HG03571 (cell line): ENCODE results near the gene IQCF2.
"Not testable (repeated sequence)": the region's sequence is repeated elsewhere in the genome, so short reads cannot be mapped to it uniquely, and the experiment has no call there.

ENCODE experiments used
- ATAC-seq: cut with Tn5 transposase; IDR thresholded peaks from one replicate; pipeline ENCODE4 v1.9.1; 2021; ENCODE audit not compliant: unreplicated experiment

Gene IQCF2

DNA sequence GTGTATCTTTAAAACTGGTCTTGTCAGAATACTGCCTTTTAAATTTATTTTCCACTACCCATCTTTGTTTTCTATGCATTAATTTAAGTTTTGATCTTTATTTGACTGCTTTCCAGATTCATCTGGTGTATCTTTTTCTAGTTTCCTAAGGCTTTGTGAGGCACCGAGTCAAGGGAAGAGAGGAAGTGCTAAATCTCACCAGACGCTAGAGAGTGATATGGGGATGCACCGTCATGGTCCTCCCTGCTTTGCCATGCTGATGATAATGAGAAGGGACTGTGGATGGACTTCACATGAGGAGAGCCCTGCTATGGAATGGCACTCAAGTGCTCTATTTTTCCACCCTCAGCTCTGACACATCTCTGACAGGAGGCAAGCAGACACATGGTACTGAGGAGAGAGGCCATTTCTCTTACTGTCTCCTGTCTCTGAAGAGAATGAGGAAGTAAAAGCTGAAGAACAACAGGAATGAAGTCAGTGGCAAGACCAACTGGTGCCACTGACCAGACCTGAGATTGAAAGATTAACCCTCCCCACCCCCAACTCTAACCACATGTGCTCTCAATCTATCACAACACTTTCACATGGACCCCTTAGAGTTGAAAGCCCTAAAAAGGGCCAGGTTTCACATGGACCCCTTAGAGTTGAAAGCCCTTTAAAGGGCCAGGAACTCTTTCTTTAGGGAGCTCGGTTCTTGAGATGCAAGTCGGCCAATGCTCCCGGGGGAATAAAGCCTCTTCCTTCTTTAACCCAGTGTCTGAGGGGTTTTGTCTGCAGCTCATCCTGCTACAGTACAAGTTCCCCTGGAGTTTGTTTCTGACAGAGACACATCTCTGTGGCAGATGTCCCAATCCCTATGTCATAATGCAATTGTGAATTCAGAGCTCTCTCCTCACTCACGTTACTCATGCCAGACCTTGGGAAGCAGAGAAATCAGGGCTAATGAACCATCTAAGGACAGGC, at the start of gene IQCF2:
IQCF2 (plus strand) TSS at position 913 of the 963 bp plus-strand sequence. CDS start 52 bp downstream, outside the sequence.
- ATAC-seq: no peak

DNA sequence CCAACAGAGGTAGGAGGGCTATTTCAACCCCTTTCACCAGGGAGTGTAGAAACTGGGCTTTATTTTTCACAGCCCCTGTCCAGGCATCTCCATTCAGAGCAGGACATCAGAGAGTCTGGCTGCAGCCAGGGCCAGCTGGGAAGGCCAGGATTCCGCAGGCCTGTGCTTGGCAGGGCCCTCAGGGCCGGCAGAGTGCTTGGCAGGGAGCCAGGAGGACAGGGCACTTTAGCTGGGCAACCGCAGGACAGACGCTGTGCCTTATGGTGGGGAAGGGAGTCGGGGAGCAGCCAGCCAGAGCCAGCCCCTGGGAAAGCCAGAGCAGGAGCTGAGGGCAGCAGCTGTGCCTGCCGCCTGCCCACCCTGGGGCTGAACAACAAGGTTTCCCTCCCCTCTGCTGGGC, 47.9 kb upstream of the IQCF2 start:
- no peak for ATAC-seq

DNA sequence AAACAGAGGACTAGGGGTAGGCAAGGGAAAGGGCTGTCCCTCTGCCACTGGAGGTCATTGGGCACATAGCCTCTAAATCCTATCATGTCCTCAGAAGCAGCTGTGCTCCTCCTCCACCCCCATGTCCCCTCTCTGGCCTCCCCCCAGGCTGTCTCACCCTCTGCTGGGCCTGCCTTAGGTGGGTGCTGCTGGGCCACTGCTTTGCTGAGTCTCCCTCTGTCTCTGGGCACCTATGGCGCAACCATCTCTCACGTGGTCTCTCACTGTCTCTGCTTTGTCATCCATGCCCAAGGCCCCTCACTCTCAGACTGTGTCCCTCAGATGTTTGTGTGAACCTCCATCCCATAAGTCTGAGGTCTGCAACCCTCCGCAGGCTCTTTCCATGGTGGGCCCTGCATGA, 47.4 kb upstream of the IQCF2 start:
- ATAC-seq: no peak

DNA sequence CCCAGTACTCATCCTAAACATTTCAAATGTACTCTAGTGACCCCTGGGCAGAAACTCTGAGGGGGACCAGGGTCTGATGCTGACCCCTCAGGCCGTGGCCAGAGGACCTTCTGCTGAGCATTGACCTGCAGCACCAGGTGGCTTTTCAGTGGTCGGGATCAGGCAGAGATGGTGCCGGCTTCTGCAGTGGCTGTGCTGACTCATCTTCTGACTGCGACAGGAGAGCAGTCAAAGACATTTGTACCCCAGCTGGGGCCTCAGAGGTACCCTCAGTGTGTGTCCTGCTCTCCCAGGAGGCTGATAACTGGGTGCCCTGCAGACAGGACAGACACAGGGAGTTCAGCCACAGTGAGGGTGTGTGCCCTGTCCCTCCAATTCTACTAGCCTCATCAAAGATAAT, 45.8 kb upstream of the IQCF2 start:
- no peak for ATAC-seq

DNA sequence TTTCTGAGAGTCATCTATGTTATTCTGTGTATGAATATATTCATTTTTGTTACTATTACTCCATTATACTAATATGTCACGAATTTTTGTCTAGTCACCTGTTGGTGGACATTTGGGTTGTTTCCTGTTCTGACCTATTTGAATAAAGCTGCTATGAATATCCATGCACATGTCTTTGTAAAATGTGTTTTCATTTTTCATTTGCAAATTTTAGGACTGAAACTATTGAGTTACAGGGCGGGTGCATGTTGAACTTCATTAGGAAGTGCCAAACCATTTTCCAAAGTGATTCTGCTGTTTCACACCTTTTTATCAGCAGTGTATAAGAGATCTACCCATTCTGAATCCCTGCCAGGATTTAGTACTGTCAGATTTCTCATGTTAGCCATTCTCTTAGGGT, 44.7 kb upstream of the IQCF2 start:
- ATAC-seq: no peak

DNA sequence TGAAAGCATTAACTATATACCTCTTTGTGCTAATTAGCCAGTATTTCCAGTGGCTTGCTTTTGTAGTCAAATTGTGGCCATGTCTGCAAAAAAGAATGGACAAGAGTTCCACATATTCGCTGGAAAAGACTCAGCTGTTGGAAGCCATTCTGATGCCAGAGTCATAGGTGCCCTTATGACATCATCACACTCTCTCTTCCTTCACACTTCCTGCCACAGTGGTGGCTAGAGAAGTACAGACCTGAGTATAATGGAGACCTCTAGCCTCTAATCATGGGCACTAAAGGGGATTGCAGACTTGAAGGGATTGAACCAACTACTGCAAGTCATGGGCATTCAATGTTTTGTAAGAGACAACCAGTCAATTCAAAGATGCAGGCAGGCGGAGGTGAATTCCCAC, 44.0 kb upstream of the IQCF2 start:
- ATAC-seq: no peak

DNA sequence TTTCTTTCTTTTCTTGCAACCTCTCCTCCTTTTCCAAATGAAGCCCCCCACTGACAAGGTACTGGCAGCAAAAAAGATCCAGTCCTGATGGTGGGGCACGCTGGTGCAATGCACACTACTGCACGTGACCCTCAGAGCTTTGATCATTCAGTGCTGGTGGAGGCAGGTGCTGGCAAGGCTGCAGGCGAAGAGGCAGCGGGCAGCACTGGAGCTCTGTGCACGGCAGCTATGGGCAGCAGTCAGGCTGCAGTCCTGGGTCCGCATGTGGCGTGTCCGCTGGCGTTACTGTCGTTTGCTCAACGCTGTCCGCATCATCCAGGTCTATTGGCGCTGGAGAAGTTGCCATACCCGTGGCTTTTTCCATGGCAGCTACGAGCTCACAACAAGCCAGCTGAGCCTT, 42.3 kb upstream of the IQCF2 start:
- no peak for ATAC-seq

DNA sequence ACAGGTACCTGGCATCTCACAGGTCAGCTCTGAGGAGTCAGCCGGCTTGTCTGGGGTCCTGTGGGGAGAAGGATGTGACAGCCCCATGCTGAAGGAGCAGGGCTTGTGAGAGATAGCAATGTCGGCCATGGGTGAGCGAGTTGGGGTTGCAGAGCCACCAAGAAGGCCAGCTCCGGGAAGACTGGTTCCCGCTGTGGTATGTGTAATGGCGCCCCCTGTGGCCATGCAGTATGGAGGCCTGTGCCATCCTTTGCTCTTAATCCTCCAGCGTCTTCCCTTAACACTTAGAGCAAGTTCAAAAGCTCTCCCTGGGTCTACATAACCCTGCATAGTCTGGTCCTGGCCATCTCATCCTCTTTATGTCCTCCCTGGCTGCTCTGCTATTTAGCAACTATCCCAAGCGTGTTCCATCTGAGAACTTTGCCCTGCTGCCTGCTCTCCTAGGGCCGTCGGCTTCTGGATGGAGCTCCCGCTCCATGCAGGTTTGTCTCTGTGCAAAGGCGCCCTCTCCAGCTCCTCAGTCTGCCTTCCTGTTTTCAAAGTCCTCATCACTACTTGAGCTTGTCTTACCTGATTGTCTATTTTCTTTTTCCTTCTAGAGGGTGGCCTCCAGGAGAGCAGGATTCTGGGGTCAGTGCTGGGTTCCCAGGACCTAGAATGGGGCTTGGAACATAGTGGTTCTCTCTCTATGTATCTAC, 41.6 kb upstream of the IQCF2 start:
- ATAC-seq: no peak

DNA sequence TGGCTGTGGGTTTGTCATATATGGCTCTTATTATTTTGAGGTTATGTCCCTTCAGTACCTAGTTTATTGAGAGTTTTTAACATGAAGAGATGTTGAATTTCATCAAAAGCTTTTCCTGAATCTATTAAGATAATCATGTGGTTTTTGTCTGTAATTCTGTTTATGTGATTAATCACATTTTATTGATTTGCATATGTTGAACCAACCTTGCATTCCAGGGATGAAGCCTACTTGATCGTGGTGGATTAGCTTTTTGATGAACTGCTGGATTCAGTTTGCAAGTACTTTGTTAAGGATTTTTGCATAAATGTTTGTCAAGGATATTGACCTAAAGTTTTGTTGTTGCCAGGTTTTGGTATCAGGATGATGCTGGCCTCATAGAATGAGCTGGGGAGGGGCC, 33.1 kb upstream of the IQCF2 start:
- ATAC-seq: no peak

DNA sequence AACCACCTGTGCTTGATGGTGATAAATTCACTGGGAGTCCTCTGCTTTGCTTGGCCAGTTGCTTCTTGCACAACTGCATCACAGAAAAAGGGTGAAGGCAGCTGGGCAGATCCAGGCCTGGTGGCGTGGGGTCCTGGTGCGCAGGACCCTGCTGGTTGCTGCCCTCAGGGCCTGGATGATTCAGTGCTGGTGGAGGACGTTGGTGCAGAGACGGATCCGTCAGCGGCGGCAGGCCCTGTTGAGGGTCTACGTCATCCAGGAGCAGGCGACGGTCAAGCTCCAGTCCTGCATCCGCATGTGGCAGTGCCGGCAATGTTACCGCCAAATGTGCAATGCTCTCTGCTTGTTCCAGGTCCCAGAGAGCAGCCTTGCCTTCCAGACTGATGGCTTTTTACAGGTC, 31.1 kb upstream of the IQCF2 start:
- ATAC-seq: no peak

DNA sequence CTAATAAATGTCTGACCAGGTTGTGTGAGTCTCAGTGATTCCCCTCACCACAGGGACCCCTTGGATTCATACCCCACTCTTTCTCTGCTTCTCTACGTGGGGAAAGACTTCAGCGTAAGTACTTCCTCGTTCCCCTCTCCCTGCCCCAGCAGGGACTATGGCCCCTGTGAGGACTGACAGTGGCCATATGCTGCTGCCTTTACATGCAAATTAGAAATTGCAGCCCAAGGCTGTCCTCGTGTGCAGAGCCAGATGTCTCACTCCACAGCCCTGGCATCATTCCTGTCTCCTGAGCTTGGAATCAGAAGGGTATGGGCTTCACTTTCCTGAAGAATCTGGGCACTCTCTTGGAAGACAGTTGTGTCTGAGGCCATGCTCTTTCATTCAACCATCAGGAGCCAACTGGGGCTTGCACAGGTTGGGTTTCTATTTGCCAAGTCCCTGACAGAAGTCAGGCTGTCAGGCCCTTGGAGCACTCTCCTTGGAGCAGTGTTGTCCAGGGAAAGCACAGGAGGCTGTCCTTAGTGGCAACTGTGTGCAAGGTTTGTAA, 30.5 kb upstream of the IQCF2 start:
- no peak for ATAC-seq

DNA sequence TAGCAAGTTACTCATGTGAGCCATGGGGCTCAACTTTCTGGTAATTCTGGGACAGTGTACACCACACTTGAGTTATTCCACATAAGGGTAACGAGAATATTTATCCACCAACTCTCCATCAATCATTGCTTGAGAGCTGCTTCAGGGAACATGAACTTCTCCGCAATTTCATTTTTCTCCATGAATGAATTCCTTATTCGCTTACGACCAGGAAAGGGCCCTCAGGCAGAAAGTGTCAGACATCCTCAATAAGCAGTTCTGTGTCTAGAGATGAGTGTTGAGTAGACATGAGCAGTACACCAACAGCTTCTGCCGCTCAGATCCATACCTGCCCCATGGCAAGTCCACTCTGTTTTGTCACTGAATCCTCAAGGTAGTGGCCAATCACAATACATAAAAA, 24.8 kb upstream of the IQCF2 start:
- no peak for ATAC-seq

DNA sequence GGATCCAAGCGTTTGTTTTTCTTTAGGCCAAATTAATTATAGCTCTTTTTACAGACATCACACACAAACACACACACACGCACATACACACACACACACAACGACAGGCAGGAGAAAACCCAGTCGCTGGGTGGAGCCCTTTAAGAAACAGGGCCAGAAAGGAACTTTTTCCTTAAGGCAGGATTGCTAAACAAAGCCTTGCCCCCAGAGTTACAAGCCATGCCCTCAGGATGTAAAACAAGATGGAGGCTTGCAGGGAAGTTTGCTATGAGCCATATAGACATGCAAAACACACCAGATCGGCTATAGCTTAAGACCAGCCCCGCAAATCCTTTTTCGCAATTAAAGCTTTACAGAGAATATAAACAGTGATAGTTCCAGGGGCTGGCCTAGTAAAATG, 16.3 kb upstream of the IQCF2 start:
- no peak for ATAC-seq

DNA sequence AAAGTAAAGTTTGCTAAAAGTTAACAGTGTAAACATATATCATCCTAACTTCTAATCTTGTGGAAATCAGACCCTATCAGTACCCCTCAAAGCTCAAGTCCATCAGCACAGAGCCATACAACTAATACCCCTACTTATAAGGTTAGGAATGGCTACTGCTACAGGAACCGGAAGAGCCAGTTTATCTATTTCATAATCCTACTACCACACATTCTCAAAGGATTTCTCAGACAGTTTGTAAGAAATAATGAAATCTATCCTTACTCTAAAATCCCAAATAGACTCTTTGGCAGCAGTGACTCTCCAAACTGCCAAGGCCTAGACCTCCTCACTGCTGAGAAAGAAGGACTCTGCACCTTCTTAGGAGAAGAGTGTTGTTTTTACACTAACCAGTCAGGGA, 6.0 kb upstream of the IQCF2 start:
- not testable (repeated sequence) for ATAC-seq

DNA sequence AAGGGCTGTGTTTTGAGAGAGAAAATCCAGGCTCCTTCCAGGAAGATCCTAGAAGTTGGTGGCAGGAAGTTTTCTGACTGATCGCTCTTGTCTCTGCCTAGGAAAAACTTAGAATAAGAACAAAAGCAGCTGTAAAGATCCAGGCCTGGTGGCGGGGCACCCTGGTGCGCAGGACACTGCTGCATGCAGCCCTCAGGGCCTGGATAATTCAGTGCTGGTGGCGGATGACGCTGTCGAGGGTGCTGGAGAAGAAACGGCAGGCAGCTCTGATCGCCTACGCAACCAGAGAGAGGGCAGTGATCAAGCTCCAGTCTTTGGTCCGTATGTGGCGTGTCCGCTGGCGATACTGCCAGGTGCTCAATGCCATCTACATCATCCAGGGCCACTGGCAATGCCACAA, 1.5 kb downstream of the IQCF2 start:
- no peak for ATAC-seq

DNA sequence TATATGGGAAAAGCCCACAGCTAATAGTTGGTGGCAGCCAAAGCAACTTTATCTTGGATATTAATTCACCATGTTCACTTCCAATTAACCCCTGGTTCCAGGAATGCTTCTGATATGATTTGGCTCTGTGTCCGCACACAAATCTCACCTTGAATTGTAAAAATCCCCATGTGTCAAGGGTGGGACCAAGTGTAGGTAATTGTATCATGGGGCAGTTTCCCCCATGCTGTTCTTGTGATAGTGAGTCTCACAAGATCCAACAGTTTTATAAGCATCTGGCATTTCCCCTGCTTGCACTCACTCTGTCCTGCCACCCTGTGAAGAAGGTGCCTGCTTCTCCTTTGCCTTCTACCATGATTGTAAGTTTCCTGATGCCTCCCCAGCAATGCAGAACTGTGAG, 7.5 kb downstream of the IQCF2 start:
- ATAC-seq: not testable (repeated sequence)

DNA sequence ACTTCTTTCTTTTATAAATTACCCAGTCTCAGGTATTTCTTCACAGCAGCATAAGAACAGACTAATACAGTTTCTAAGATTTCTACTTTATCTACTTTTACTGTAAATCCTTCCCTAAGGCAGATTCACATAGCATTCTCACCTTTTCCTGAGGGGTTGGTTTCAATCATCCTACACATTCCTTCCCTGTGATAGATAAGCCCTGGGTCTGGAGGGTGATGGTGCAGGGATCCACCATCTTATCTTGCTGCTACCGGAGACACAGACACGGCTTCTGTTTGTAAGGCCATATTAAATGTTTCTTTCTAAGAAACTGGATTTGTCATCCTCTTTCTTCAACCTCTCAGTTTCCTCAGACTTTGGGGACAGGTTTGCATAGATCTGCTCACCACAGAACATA, 7.9 kb downstream of the IQCF2 start:
- no peak for ATAC-seq

DNA sequence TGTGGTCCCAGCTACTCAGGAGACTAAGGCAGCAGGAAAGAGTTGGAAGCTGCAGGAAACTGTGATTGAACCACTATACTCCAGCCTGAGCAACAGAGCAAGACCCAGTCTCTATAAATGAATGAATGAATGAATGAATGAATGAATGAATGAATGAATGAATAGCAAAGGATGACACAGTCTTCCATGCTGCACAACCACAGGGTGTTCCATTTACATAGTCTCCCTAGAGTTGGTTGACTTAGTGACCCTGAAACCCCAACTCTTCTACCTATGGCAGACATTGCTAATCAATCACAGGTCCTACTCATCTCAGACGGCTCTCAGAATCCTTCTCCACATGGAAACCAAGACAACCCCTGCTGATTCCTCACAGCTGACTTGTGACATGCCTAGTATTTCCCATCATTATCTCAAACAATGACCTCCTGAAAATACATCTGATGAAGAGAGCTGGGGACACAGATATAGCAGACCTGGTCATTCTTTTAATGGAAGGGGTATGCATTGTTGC, 11.9 kb downstream of the IQCF2 start:
- no peak for ATAC-seq

DNA sequence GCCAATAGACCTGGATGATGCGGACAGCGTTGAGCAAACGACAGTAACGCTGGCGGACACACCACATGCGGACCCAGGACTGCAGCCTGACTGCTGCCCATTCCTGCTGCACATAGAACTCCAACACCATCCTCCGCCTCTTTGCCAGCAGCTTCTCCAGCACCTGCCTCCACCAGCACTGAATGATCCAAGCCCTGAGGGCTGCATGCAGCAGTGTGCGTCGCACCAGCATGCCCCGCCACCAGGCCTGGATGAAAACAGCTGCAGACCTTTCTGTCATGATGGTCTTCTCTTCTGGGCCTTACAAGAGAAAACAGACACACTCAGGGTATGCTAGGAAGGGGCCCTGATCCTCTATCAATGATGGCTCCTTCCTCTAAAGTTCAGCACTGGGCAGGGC, 12.5 kb downstream of the IQCF2 start:
- no peak for ATAC-seq

DNA sequence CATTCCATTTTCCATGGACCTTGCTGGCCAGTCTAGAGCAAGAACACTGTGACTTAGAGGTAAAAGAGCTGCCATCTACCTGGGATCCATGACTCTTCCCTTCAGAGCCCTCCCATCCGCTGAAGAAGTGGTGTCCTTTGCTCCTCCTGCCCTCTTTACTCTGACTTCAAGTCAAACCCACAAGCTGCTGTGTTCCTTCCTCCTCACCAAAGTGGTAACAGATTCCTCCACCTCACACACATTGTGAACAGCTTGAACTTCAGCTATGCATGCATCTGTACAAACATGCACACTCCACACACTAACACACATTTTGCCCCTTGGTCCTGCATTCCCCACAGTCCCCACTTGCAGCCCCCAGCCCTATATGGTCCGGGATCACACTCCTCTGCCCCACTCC, 13.0 kb downstream of the IQCF2 start:
- ATAC-seq: no peak

DNA sequence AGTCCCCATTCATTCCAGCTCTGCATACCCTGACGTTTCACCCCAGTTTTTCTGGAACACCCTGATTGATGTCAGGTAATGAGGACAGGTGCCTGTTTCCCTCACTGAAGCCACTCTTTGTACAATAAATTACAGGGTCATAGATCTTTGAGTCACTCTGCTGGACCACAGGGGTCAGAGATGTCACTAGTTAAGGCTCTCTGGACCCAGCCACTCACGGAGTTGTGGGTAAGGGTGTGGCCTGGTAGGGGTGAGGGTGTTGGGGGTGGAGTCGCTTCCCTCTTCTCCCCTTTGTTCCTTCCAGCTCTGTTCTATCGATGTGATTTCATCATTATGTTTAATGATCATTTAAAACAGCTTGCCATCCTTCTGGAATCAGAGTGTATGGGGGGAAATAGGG, 13.5 kb downstream of the IQCF2 start:
- no peak for ATAC-seq

DNA sequence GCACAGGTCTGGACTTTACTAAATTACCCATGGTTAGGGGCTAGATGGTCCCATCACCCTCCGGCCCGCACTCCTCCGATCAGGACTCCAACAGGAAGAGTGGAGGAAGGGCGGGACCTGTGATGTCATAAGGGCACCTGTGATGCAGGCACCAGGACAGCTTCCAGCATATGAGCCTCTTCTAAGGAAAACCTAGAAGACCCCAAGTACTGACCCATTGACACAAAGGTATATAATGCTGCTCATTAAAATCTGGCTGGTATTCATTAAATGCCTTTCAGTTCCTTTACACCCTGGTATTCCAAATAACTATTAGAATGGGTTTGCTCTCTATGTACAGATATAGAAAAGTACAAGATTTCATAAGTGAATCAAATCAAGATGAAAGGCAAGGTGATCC, 14.1 kb downstream of the IQCF2 start, which contains the start of gene IQCF5:
IQCF5 (minus strand) TSS at position 101 of the 400 bp plus-strand sequence; CDS start at position 31, 70 bp downstream.
- ATAC-seq: no peak
